ENCODE results near the gene SLC30A2. TPM values are rescaled to one million over a fixed set of nuclear protein-coding genes. Genes with fewer than 3 reads are reported as not detected.
A peak's percentile ranks its signal among the peaks of the same experiment; 100 is the strongest.

SLC30A2 gene
- total and polyA plus RNA-seq, 2 of the 13 experiments (the other 11 are each of a cell fraction or from before 2014, with no cell fraction given), result not detected

- peak; percentile 75; the same call in 1 of the 2 replicates for TF ChIP-seq ZNF362 (CRISPR knock-in tag; IDR thresholded peaks at IDR 0.05; ENCODE audit: borderline replicate concordance)
- TF ChIP-seq EP300 (IDR thresholded peaks at IDR 0.05; ENCODE audit: low read depth in 2 of 2, low read length in 2 of 2), result 0 out of 4 replicates have a peak, but pooled peaks of 1 of the 2 experiments have one; percentile 24
- TF ChIP-seq EP300 (CRISPR knock-in tag; IDR thresholded peaks at IDR 0.05; ENCODE audit: borderline replicate concordance), result no peak
- peak; percentile 25; the same call in 1 of the 2 replicates for TF ChIP-seq PATZ1 (CRISPR knock-in tag; IDR thresholded peaks at IDR 0.05)
- TF ChIP-seq KDM1A (CRISPR knock-in tag; IDR thresholded peaks at IDR 0.05), result no peak
- no peak for TF ChIP-seq CBX2 (IDR thresholded peaks at IDR 0.05; ENCODE audit: low read depth, low read length)
- TF ChIP-seq CBX2 (CRISPR knock-in tag; IDR thresholded peaks at IDR 0.05; ENCODE audit: low read depth), result no peak
- TF ChIP-seq ZNF280B (CRISPR knock-in tag; IDR thresholded peaks at IDR 0.05; ENCODE audit: borderline replicate concordance), result no peak
- no peak for TF ChIP-seq TFDP2 (CRISPR knock-in tag; IDR thresholded peaks at IDR 0.05)
- peak; percentile 82 for TF ChIP-seq ZNF460 (CRISPR knock-in tag; IDR thresholded peaks at IDR 0.05; ENCODE audit: borderline replicate concordance)
- no peak for TF ChIP-seq KLF15 (CRISPR knock-in tag; IDR thresholded peaks at IDR 0.05; ENCODE audit: borderline replicate concordance)
- no peak for TF ChIP-seq FOXA1 (IDR thresholded peaks at IDR 0.05)
- TF ChIP-seq FOXA1 (CRISPR knock-in tag; IDR thresholded peaks at IDR 0.05), result 0 out of 2 replicates have a peak, but pooled peaks have one; percentile 7
- TF ChIP-seq TEF (CRISPR knock-in tag; IDR thresholded peaks at IDR 0.05), result 0 out of 2 replicates have a peak, but pooled peaks have one; percentile 61
- TF ChIP-seq HDAC2 (CRISPR knock-in tag; IDR thresholded peaks at IDR 0.05), result 0 out of 2 replicates have a peak, but pooled peaks have one; percentile 35
- peak in 1 of 2 experiments; percentile 42; a peak in 1 of 4 replicates for TF ChIP-seq NR2F1 (CRISPR knock-in tag; IDR thresholded peaks at IDR 0.05)
- TF ChIP-seq YEATS4 (CRISPR knock-in tag; IDR thresholded peaks at IDR 0.05; ENCODE audit: borderline replicate concordance), result no peak
- TF ChIP-seq ZMAT5 (CRISPR knock-in tag; IDR thresholded peaks at IDR 0.05; ENCODE audit: borderline replicate concordance, low read depth), result no peak
- TF ChIP-seq FOXP4 (CRISPR knock-in tag; IDR thresholded peaks at IDR 0.05), result 0 out of 2 replicates have a peak, but pooled peaks have one; percentile 14
These were observed 30.6 kb downstream of the SLC30A2 start (continued) for GRCh38 chr1:26015358-26015757.
